GM13976 (cell line): ENCODE measurements around the gene GAGE10.

ENCODE experiments used
- DNase-seq: peaks from one replicate; pipeline ENCODE4 v3.0.0; 2012; ENCODE audit warnings: low spot score
- CTCF ChIP-seq: IDR thresholded peaks from 2 replicates; pipeline ENCODE4 v1.5.1; 2012; ENCODE audit warnings: borderline replicate concordance, mild to moderate bottlenecking; ENCODE audit not compliant: insufficient read depth; ENCODE audit errors: extremely low read depth, missing control alignments, control extremely low read depth
- in situ Hi-C: fragments of 300-500 bp; cut with MboI; formaldehyde crosslinking; loops from one replicate; pipeline ENCODE4 v1.12.0; 2022; ENCODE audit warnings: low sequenced_read_pairs, mixed read lengths, inconsistent platforms; ENCODE audit not compliant: unreplicated experiment

GAGE10 gene

GRCh38 chrX:49260221-49260985, 43.0 kb upstream of the GAGE10 start:
- in situ Hi-C loops: no loop called here

GRCh38 chrX:49262603-49263002, 40.8 kb upstream of the GAGE10 start:
- no peak for TF ChIP-seq CTCF
- no peak for DNase-seq
- in situ Hi-C loops: no loop called here

More at GRCh38 chrX:49260221-49260985, 43.0 kb upstream of the GAGE10 start:
- DNase-seq: no peak
- TF ChIP-seq CTCF: no peak

- TF ChIP-seq CTCF: no peak
- in situ Hi-C loops: no loop called here
- no peak for DNase-seq
These were observed 39.8 kb upstream of the GAGE10 start for GRCh38 chrX:49263631-49264030.

- in situ Hi-C loops: no loop called here
- no peak for TF ChIP-seq CTCF
These were observed 39.0 kb upstream of the GAGE10 start, which contains the start of gene FOXP3 for GRCh38 chrX:49264460-49264859. FOXP3 (minus strand) TSS chrX:49264710; CDS start chrX:49258505, 6,205 bp downstream.

GRCh38 chrX:49266523-49267445, 36.7 kb upstream of the GAGE10 start:
- DNase-seq: no peak
- in situ Hi-C loops: no loop called here
- TF ChIP-seq CTCF: no peak

More at GRCh38 chrX:49264460-49264859, 39.0 kb upstream of the GAGE10 start, which contains the start of gene FOXP3:
- DNase-seq: no peak

- no peak for TF ChIP-seq CTCF
- in situ Hi-C loops: no loop called here
- no peak for DNase-seq
These were observed 34.8 kb upstream of the GAGE10 start for GRCh38 chrX:49268702-49269009.
